TTC549 (cell line): Measurements from ENCODE around the gene NTM.

Source experiments
- FAIRE-seq: peaks from 2 replicates; lab custom pipeline; 2012; peaks lifted over from hg19 to GRCh38; lab: Jason Lieb, UNC

Gene NTM

GRCh38 chr11:131744847-131745246 lies 374.4 kb downstream of the NTM start:
- FAIRE-seq = no peak

- no peak for FAIRE-seq
Measured at GRCh38 chr11:131745405-131745804, 375.0 kb downstream of the NTM start.

- FAIRE-seq = no peak
Measured at GRCh38 chr11:131746201-131746600, 375.8 kb downstream of the NTM start.

GRCh38 chr11:131748151-131749050 lies 378.0 kb downstream of the NTM start:
- FAIRE-seq = no peak

GRCh38 chr11:131749101-131749500 lies 378.7 kb downstream of the NTM start:
- no peak for FAIRE-seq

- FAIRE-seq = no peak
Measured at GRCh38 chr11:131750152-131750551, 379.7 kb downstream of the NTM start.

- FAIRE-seq = no peak
Measured at GRCh38 chr11:131750692-131751091, 380.3 kb downstream of the NTM start.

GRCh38 chr11:131754671-131755070 lies 384.3 kb downstream of the NTM start:
- FAIRE-seq = no peak

GRCh38 chr11:131756479-131757110 lies 386.2 kb downstream of the NTM start:
- no peak for FAIRE-seq

- FAIRE-seq = no peak
Measured at GRCh38 chr11:131758726-131759125, 388.3 kb downstream of the NTM start.

GRCh38 chr11:131759140-131759539 lies 388.7 kb downstream of the NTM start:
- FAIRE-seq = no peak

- no peak for FAIRE-seq
Measured at GRCh38 chr11:131760091-131761061, 390.0 kb downstream of the NTM start.

GRCh38 chr11:131762346-131763110 lies 392.1 kb downstream of the NTM start:
- no peak for FAIRE-seq

- no peak for FAIRE-seq
Measured at GRCh38 chr11:131763193-131763890, 392.9 kb downstream of the NTM start.

- FAIRE-seq = no peak
Measured at GRCh38 chr11:131764126-131764525, 393.7 kb downstream of the NTM start.

GRCh38 chr11:131764649-131765048 lies 394.2 kb downstream of the NTM start:
- no peak for FAIRE-seq

- FAIRE-seq = no peak
Measured at GRCh38 chr11:131766637-131767036, 396.2 kb downstream of the NTM start.

- FAIRE-seq = no peak
Measured at GRCh38 chr11:131767421-131767820, 397.0 kb downstream of the NTM start.

GRCh38 chr11:131770801-131771200 lies 400.4 kb downstream of the NTM start:
- FAIRE-seq = no peak

- FAIRE-seq = no peak
Measured at GRCh38 chr11:131771471-131771870, 401.1 kb downstream of the NTM start.

- no peak for FAIRE-seq
Measured at GRCh38 chr11:131773626-131774025, 403.2 kb downstream of the NTM start.
